HCT116 (cell line): ENCODE results near the gene ATG10. TPM values are rescaled to one million over a fixed set of nuclear protein-coding genes. Genes with fewer than 3 reads are reported as not detected.

Experiments
- ATAC-seq: fragments of 200-7000 bp; cut with Tn5 transposase; 2 replicates; pipeline ENCODE4 v1.9.1; 2020; ENCODE audit warnings: mild to moderate bottlenecking, moderate library complexity
- BruUV-seq: library from RNA; stranded (reverse); fragments of 400-500 nt; replicated peaks from 2 replicates; lab custom pipeline; 2021; lab: Mats Ljungman, UMichigan
- CTCF ChIA-PET: fragments of 300-600 bp; sonication (Branson Sonifier 250); formaldehyde crosslinking; loops from one replicate; lab custom pipeline; 2021; ENCODE audit warnings: antibody characterized with exemption; lab: Charles Lee
- POLR2A ChIA-PET: fragments of 300-600, 350-600 bp; sonication (Branson Sonifier 250); formaldehyde crosslinking; loops from one replicate; lab custom pipeline; 2021; ENCODE audit warnings: antibody characterized with exemption; lab: Charles Lee
- RAD21 ChIA-PET, 2 experiments: fragments of 300-600 bp; sonication (Branson Sonifier 250); formaldehyde crosslinking; loops; one replicate each; lab custom pipeline; 2023; ENCODE audit warnings: low total read pairs in 2 of 2; ENCODE audit not compliant: uncharacterized antibody in 2 of 2, unreplicated experiment in 2 of 2, low non-redundant PET in 1 of 2; lab: Charles Lee
- DNase-seq: peaks from one replicate; pipeline ENCODE4 v3.0.0-alpha.2; 2010; ENCODE audit warnings: low read depth, low spot score
- H2AFZ ChIP-seq: fragments of 200-600 bp; shearing (Covaris generic), sonication (generic); 2 replicates; pipeline ENCODE4 v1.6.1; 2017; ENCODE audit warnings: low read depth, mixed run types, mixed read lengths, antibody characterized with exemption, low read length; ENCODE audit not compliant: poor library complexity, severe bottlenecking
- H3K27ac ChIP-seq: 2 replicates; pipeline ENCODE4 v1.5.1; 2012; ENCODE audit warnings: low read depth, low read length
- H3K27me3 ChIP-seq: fragments of 200-600 bp; sonication (generic); 2 replicates; pipeline ENCODE4 v1.6.1; 2016; ENCODE audit warnings: mixed run types, low read length, mixed read lengths; ENCODE audit not compliant: insufficient read depth
- H3K36me3 ChIP-seq, 2 experiments: fragments of 200-500 bp in 1 of 2; fragments of 200-600 bp in 1 of 2; sonication (Bioruptor generic) in 1 of 2; sonication (generic) in 1 of 2; 2 replicates each; pipeline versions ENCODE4 v1.5.1 to v1.6.1; 2014 to 2016; ENCODE audit warnings: low read length in 2 of 2, inconsistent platforms in 1 of 2, mixed read lengths in 1 of 2, mixed run types in 1 of 2; ENCODE audit not compliant: insufficient read depth in 2 of 2, control insufficient read depth in 1 of 2
- H3K4me1 ChIP-seq, 2 experiments: fragments of 200-600 bp in 1 of 2; sonication (generic) in 1 of 2; 2 replicates each; pipeline versions ENCODE4 v1.5.1 to v1.6.1; 2012 to 2017; ENCODE audit warnings: low read length in 2 of 2, inconsistent platforms in 1 of 2, mild to moderate bottlenecking in 1 of 2, mixed read lengths in 1 of 2, mixed run types in 1 of 2, moderate library complexity in 1 of 2; ENCODE audit not compliant: insufficient read depth in 2 of 2, control insufficient read depth in 1 of 2
- H3K4me2 ChIP-seq: fragments of 200-600 bp; sonication (generic); 2 replicates; pipeline ENCODE4 v1.6.1; 2017; ENCODE audit warnings: mixed run types, low read length, mixed read lengths
- H3K4me3 ChIP-seq, 2 experiments: fragments of 200-600 bp in 1 of 2; sonication (generic) in 1 of 2; replicated peaks in 1 of 2; 2 replicates each; pipeline ENCODE4 v1.5.1; 2011 to 2016; ENCODE audit warnings: low read length in 2 of 2, control low read depth in 1 of 2, low read depth in 1 of 2, mild to moderate bottlenecking in 1 of 2, mixed read lengths in 1 of 2, mixed run types in 1 of 2
- H3K79me2 ChIP-seq: fragments of 200-600 bp; sonication (generic); 2 replicates; pipeline ENCODE4 v1.6.1; 2017; ENCODE audit warnings: mild to moderate bottlenecking, mixed run types, low read length, moderate library complexity, mixed read lengths; ENCODE audit not compliant: insufficient read depth
- H3K9ac ChIP-seq: fragments of 200-600 bp; sonication (generic); 2 replicates; pipeline ENCODE4 v1.6.1; 2016; ENCODE audit warnings: low read length, mixed read lengths
- H3K9me2 ChIP-seq: fragments of 200-600 bp; sonication (generic), shearing (Covaris generic); 2 replicates; pipeline ENCODE4 v1.6.1; 2017; ENCODE audit warnings: mixed run types, mild to moderate bottlenecking, moderate library complexity; ENCODE audit not compliant: insufficient read depth
- H3K9me3 ChIP-seq, 2 experiments: fragments of 200-500 bp in 1 of 2; fragments of 200-600 bp in 1 of 2; sonication (Bioruptor generic) in 1 of 2; sonication (generic) in 1 of 2; 2 replicates each; pipeline ENCODE4 v1.6.1; 2014 to 2017; ENCODE audit warnings: low read length in 2 of 2, mixed read lengths in 2 of 2, inconsistent platforms in 1 of 2, low read depth in 1 of 2, mild to moderate bottlenecking in 1 of 2, mixed run types in 1 of 2, moderate library complexity in 1 of 2; ENCODE audit not compliant: control insufficient read depth in 1 of 2, insufficient read depth in 1 of 2
- H4K20me1 ChIP-seq: fragments of 200-600 bp; sonication (generic), shearing (Covaris generic); 2 replicates; pipeline ENCODE4 v1.6.1; 2017; ENCODE audit warnings: mixed run types, mild to moderate bottlenecking, moderate library complexity; ENCODE audit not compliant: insufficient read depth
- EZH2phosphoT487 ChIP-seq: fragments of 200-600 bp; IDR thresholded peaks from 2 replicates; pipeline ENCODE4 v1.6.1; 2018; ENCODE audit warnings: antibody characterized with exemption, borderline replicate concordance
- RAD21 ChIP-seq: IDR thresholded peaks from 2 replicates; pipeline ENCODE4 v1.6.1; 2012; ENCODE audit warnings: low read depth, mild to moderate bottlenecking
- SIN3A ChIP-seq: IDR thresholded peaks from 2 replicates; pipeline ENCODE4 v1.6.1; 2012; ENCODE audit warnings: low read depth
- SP1 ChIP-seq: IDR thresholded peaks from 2 replicates; pipeline ENCODE4 v1.6.1; 2012; ENCODE audit warnings: low read depth
- TCF7L2 ChIP-seq: IDR thresholded peaks from 2 replicates; pipeline ENCODE4 v1.7.0; 2011; ENCODE audit warnings: borderline replicate concordance, inconsistent platforms; ENCODE audit not compliant: insufficient read depth, insufficient read length; ENCODE audit errors: extremely low read depth
- YY1 ChIP-seq: IDR thresholded peaks from 2 replicates; pipeline ENCODE4 v1.6.1; 2011; ENCODE audit warnings: low read length, low read depth, moderate library complexity, mild to moderate bottlenecking; ENCODE audit not compliant: insufficient replicate concordance; ENCODE audit errors: extremely low read depth
- ZFX ChIP-seq: fragments of 450-650 bp; IDR thresholded peaks from 2 replicates; pipeline ENCODE4 v1.6.1; 2017
- intact Hi-C: fragments of 100-400 bp; cut with micrococcal nuclease; formaldehyde crosslinking; loops from 2 replicates; pipeline ENCODE4 v1.10.0; 2022
- total RNA-seq: library from RNA; stranded (reverse); gene quantifications from one replicate; pipeline ENCODE4 v1.2.1, GENCODE V29; 2021; ENCODE audit not compliant: unreplicated experiment
- TF ChIP-seq, protein P1 (sequence below): IDR thresholded peaks from 2 replicates; pipeline ENCODE4 v1.6.1; 2011; ENCODE audit warnings: mild to moderate bottlenecking, low read length, moderate library complexity; ENCODE audit not compliant: insufficient replicate concordance; ENCODE audit errors: extremely low read depth
- TF ChIP-seq, protein P2 (sequence below): IDR thresholded peaks from 2 replicates; pipeline ENCODE4 v1.6.1; 2012
- TF ChIP-seq, protein P3 (sequence below), 3 experiments: fragments of 200-600 bp in 1 of 3; sonication (generic) in 1 of 3; IDR thresholded peaks in 2 of 3; conservative IDR thresholded peaks in 1 of 3; 2 replicates each; pipeline ENCODE4 v1.5.1; 2012 to 2017; ENCODE audit warnings: low read depth in 2 of 3, low read length in 2 of 3, antibody characterized with exemption in 1 of 3, borderline replicate concordance in 1 of 3, control low read depth in 1 of 3, mild to moderate bottlenecking in 1 of 3, mixed read lengths in 1 of 3, mixed run types in 1 of 3, moderate library complexity in 1 of 3; ENCODE audit not compliant: insufficient read depth in 1 of 3
- TF ChIP-seq, protein P4 (sequence below): IDR thresholded peaks from 2 replicates; pipeline ENCODE4 v1.6.1; 2012
- TF ChIP-seq, protein P5 (sequence below): IDR thresholded peaks from 2 replicates; pipeline ENCODE4 v1.6.1; 2012; ENCODE audit warnings: low read depth

Gene ATG10
- total RNA-seq, 1 experiment from 2014 or later: 9.4 TPM

DNA sequence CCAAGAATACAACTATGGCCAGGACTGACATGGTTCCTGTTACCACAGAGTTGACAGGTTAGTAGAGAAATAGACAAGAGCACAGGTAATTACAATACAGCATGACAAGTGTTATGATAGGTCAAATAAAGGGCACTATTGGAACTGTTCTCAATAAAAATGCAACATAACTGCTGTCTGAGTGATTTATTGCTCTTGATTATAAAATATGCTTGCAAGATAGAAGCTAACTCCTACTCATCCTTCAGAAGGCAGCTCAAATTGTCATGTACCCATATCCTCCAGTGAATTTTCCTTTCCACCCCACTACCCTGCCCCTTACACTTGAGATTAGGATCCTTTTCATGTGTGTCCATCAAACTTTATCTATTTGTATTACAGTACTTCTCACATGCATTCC, 35.1 kb upstream of the ATG10 start:
- Histone ChIP-seq H3K4me3 (no peak overlapping the region), H3K4me2 (no peak overlapping the region), H3K9me2 (no peaks in the 10 kb centered on the region), H3K27me3 (no peaks in the 10 kb centered on the region), H3K9me3 (no peaks in the 10 kb centered on the region; a peak in 1 of 4 replicates), H3K36me3 (no peaks in the 10 kb centered on the region), H3K9ac (no peak overlapping the region), H4K20me1 (no peaks in the 10 kb centered on the region), H2AFZ (no peak overlapping the region), H3K4me1 (no peaks in the 10 kb centered on the region), H3K79me2 (no peaks in the 10 kb centered on the region), H3K27ac (no peak overlapping the region)
- no peak for DNase-seq
- TF ChIP-seq, protein P1, sequence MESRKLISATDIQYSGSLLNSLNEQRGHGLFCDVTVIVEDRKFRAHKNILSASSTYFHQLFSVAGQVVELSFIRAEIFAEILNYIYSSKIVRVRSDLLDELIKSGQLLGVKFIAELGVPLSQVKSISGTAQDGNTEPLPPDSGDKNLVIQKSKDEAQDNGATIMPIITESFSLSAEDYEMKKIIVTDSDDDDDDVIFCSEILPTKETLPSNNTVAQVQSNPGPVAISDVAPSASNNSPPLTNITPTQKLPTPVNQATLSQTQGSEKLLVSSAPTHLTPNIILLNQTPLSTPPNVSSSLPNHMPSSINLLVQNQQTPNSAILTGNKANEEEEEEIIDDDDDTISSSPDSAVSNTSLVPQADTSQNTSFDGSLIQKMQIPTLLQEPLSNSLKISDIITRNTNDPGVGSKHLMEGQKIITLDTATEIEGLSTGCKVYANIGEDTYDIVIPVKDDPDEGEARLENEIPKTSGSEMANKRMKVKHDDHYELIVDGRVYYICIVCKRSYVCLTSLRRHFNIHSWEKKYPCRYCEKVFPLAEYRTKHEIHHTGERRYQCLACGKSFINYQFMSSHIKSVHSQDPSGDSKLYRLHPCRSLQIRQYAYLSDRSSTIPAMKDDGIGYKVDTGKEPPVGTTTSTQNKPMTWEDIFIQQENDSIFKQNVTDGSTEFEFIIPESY: no peak
- TF ChIP-seq, protein P2, sequence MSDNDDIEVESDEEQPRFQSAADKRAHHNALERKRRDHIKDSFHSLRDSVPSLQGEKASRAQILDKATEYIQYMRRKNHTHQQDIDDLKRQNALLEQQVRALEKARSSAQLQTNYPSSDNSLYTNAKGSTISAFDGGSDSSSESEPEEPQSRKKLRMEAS: no peak
- TF ChIP-seq TCF7L2: no peak
- no peak for TF ChIP-seq SP1
- no peak for TF ChIP-seq SIN3A
- TF ChIP-seq RAD21: no peak
- no peak for TF ChIP-seq YY1
- intact Hi-C loops: no loop called here
- no peak for ATAC-seq
- no TSS peak for BruUV-seq
- POLR2A ChIA-PET: no interaction called here
- RAD21 ChIA-PET: no interaction called here
- CTCF ChIA-PET: no interaction called here

DNA sequence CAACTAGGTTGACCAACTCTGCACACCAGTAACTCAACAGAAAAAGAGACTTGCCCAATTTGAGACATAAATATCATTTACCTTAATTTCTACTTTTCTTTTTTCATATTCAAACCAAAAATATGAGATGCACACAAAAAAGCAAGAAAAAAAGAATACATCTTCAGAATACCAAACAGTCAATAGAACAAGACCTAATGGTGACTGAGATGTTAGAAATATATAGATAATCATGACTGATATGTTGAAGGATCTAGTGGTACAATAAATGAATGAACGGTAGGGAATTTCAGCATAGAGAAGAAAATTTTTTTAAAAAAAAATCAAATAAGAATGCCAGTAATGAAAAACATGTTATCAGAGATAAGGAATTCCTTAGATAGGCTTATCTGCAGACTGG, 29.1 kb upstream of the ATG10 start:
- no peak for ATAC-seq
- Histone ChIP-seq H3K4me1 (no peaks in the 10 kb centered on the region), H3K27me3 (no peaks in the 10 kb centered on the region), H3K9me3 (peaks cover 0 to 4% of the 10 kb centered on the region in 2 experiments; a peak in 1 of 4 replicates), H3K4me2 (no peak overlapping the region), H3K36me3 (no peaks in the 10 kb centered on the region), H2AFZ (no peak overlapping the region), H4K20me1 (no peaks in the 10 kb centered on the region), H3K9ac (no peak overlapping the region), H3K79me2 (no peaks in the 10 kb centered on the region), H3K4me3 (no peak overlapping the region), H3K27ac (no peak overlapping the region), H3K9me2 (no peaks in the 10 kb centered on the region)
- ChIA-PET POLR2A (interaction anchor here (0.7 kb wide), 1 partner anchor 621 kb away, joined by 3 read pairs; no protein-coding TSS in a partner anchor), RAD21 (no interaction called here), CTCF (no interaction called here)
- no TSS peak for BruUV-seq
- intact Hi-C loops: no loop called here
- no peak for DNase-seq
- TF ChIP-seq, protein P3, sequence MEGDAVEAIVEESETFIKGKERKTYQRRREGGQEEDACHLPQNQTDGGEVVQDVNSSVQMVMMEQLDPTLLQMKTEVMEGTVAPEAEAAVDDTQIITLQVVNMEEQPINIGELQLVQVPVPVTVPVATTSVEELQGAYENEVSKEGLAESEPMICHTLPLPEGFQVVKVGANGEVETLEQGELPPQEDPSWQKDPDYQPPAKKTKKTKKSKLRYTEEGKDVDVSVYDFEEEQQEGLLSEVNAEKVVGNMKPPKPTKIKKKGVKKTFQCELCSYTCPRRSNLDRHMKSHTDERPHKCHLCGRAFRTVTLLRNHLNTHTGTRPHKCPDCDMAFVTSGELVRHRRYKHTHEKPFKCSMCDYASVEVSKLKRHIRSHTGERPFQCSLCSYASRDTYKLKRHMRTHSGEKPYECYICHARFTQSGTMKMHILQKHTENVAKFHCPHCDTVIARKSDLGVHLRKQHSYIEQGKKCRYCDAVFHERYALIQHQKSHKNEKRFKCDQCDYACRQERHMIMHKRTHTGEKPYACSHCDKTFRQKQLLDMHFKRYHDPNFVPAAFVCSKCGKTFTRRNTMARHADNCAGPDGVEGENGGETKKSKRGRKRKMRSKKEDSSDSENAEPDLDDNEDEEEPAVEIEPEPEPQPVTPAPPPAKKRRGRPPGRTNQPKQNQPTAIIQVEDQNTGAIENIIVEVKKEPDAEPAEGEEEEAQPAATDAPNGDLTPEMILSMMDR (IDR thresholded peaks at IDR 0.05 in 2 of 3, conservative IDR thresholded peaks at IDR 0.05 in 1 of 3; ENCODE audit: borderline replicate concordance in 1 of 3, insufficient read depth in 1 of 3, low read depth in 2 of 3, low read length in 2 of 3): no peak
- TF ChIP-seq, protein P4, sequence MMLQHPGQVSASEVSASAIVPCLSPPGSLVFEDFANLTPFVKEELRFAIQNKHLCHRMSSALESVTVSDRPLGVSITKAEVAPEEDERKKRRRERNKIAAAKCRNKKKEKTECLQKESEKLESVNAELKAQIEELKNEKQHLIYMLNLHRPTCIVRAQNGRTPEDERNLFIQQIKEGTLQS: no peak
- TF ChIP-seq SIN3A (no peak), ZFX (no peak), EZH2phosphoT487 (no peak)
- TF ChIP-seq, protein P5, sequence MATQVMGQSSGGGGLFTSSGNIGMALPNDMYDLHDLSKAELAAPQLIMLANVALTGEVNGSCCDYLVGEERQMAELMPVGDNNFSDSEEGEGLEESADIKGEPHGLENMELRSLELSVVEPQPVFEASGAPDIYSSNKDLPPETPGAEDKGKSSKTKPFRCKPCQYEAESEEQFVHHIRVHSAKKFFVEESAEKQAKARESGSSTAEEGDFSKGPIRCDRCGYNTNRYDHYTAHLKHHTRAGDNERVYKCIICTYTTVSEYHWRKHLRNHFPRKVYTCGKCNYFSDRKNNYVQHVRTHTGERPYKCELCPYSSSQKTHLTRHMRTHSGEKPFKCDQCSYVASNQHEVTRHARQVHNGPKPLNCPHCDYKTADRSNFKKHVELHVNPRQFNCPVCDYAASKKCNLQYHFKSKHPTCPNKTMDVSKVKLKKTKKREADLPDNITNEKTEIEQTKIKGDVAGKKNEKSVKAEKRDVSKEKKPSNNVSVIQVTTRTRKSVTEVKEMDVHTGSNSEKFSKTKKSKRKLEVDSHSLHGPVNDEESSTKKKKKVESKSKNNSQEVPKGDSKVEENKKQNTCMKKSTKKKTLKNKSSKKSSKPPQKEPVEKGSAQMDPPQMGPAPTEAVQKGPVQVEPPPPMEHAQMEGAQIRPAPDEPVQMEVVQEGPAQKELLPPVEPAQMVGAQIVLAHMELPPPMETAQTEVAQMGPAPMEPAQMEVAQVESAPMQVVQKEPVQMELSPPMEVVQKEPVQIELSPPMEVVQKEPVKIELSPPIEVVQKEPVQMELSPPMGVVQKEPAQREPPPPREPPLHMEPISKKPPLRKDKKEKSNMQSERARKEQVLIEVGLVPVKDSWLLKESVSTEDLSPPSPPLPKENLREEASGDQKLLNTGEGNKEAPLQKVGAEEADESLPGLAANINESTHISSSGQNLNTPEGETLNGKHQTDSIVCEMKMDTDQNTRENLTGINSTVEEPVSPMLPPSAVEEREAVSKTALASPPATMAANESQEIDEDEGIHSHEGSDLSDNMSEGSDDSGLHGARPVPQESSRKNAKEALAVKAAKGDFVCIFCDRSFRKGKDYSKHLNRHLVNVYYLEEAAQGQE: no peak
